H9 (cell line): ENCODE data around the gene PDLIM7. TPM values are rescaled to one million over a fixed set of nuclear protein-coding genes. Genes with fewer than 3 reads are reported as not detected.

Source experiments
- DNase-seq: peaks from one replicate; pipeline ENCODE4 v3.0.0-alpha.2; 2017
- H2AFZ ChIP-seq: one replicate; pipeline ENCODE4 v1.6.1; 2013; ENCODE audit warnings: mild to moderate bottlenecking, low read length, control low read depth, moderate library complexity
- H2AK5ac ChIP-seq: 2 replicates; pipeline ENCODE4 v1.6.1; 2013; ENCODE audit warnings: low read length, control low read depth, mixed read lengths; ENCODE audit not compliant: insufficient read length
- H2BK120ac ChIP-seq: one replicate; pipeline ENCODE4 v1.6.1; 2013; ENCODE audit warnings: low read depth, mild to moderate bottlenecking, low read length, control low read depth, inconsistent platforms; ENCODE audit not compliant: poor library complexity, severe bottlenecking
- H2BK12ac ChIP-seq: 2 replicates; pipeline ENCODE4 v1.6.1; 2013; ENCODE audit warnings: low read length, control low read depth, mixed read lengths, low read depth; ENCODE audit not compliant: insufficient read length
- H2BK15ac ChIP-seq: 2 replicates; pipeline ENCODE4 v1.6.1; 2013; ENCODE audit warnings: low read depth, low read length, control low read depth
- H2BK20ac ChIP-seq: one replicate; pipeline ENCODE4 v1.6.1; 2013; ENCODE audit warnings: low read depth, mild to moderate bottlenecking, low read length, control low read depth, inconsistent platforms; ENCODE audit not compliant: poor library complexity, severe bottlenecking
- H2BK5ac ChIP-seq: 2 replicates; pipeline ENCODE4 v1.6.1; 2013; ENCODE audit warnings: low read length, control low read depth, mixed read lengths; ENCODE audit not compliant: insufficient read length
- H3K14ac ChIP-seq: 2 replicates; pipeline ENCODE4 v1.6.1; 2013; ENCODE audit warnings: low read length, control low read depth; ENCODE audit not compliant: insufficient read depth
- H3K18ac ChIP-seq: 2 replicates; pipeline ENCODE4 v1.6.1; 2013; ENCODE audit warnings: low read depth, mild to moderate bottlenecking, mixed read lengths, low read length, control low read depth; ENCODE audit not compliant: insufficient read length
- H3K23ac ChIP-seq: 2 replicates; pipeline ENCODE4 v1.6.1; 2013; ENCODE audit warnings: low read length, control low read depth, mixed read lengths, low read depth; ENCODE audit not compliant: insufficient read length
- H3K23me2 ChIP-seq: 2 replicates; pipeline ENCODE4 v1.6.1; 2013; ENCODE audit warnings: low read depth, mild to moderate bottlenecking, mixed read lengths, low read length, control low read depth; ENCODE audit not compliant: insufficient read length, poor library complexity, severe bottlenecking
- H3K27ac ChIP-seq: 2 replicates; pipeline ENCODE4 v1.5.1; 2013; ENCODE audit warnings: low read length, control low read depth, mixed read lengths, low read depth; ENCODE audit not compliant: insufficient read length
- H3K27me3 ChIP-seq: 2 replicates; pipeline ENCODE4 v1.6.1; 2013; ENCODE audit warnings: low read length, control low read depth, inconsistent platforms; ENCODE audit not compliant: insufficient read depth
- H3K4ac ChIP-seq: 2 replicates; pipeline ENCODE4 v1.6.1; 2013; ENCODE audit warnings: low read depth, mild to moderate bottlenecking, control low read depth, inconsistent platforms, low read length, moderate library complexity
- H3K4me1 ChIP-seq: 2 replicates; pipeline ENCODE4 v1.6.1; 2013; ENCODE audit warnings: low read length, control low read depth, inconsistent platforms; ENCODE audit not compliant: insufficient read depth
- H3K4me2 ChIP-seq: 2 replicates; pipeline ENCODE4 v1.6.1; 2013; ENCODE audit warnings: low read length, control low read depth, mixed read lengths; ENCODE audit not compliant: insufficient read length, insufficient read depth
- H3K56ac ChIP-seq: 2 replicates; pipeline ENCODE4 v1.6.1; 2013; ENCODE audit warnings: low read depth, mild to moderate bottlenecking, mixed read lengths, low read length, control low read depth; ENCODE audit not compliant: insufficient read length
- H3K79me1 ChIP-seq: 2 replicates; pipeline ENCODE4 v1.6.1; 2013; ENCODE audit warnings: low read depth, mild to moderate bottlenecking, moderate library complexity, low read length, control low read depth, inconsistent platforms; ENCODE audit not compliant: insufficient read depth, poor library complexity, severe bottlenecking
- H3K79me2 ChIP-seq: 2 replicates; pipeline ENCODE4 v1.6.1; 2013; ENCODE audit warnings: low read length, control low read depth, inconsistent platforms; ENCODE audit not compliant: insufficient read depth
- H3K9ac ChIP-seq: 2 replicates; pipeline ENCODE4 v1.6.1; 2013; ENCODE audit warnings: low read length, control low read depth, mixed read lengths; ENCODE audit not compliant: insufficient read length; ENCODE audit errors: extremely low read depth
- H3K9me3 ChIP-seq: one replicate; pipeline ENCODE4 v1.6.1; 2013; ENCODE audit warnings: low read depth, low read length, inconsistent platforms; ENCODE audit not compliant: control insufficient read depth
- H3T11ph ChIP-seq: one replicate; pipeline ENCODE4 v1.6.1; 2013; ENCODE audit warnings: mild to moderate bottlenecking, low read length, control low read depth, inconsistent platforms
- H4K20me1 ChIP-seq: one replicate; pipeline ENCODE4 v1.6.1; 2013; ENCODE audit not compliant: control insufficient read depth, insufficient read length, insufficient read depth
- H4K5ac ChIP-seq: 2 replicates; pipeline ENCODE4 v1.6.1; 2013; ENCODE audit warnings: low read depth, mild to moderate bottlenecking, mixed read lengths, low read length, control low read depth; ENCODE audit not compliant: insufficient read length
- H4K8ac ChIP-seq: replicated peaks from 2 replicates; pipeline ENCODE4 v1.6.1; 2013; ENCODE audit warnings: low read length, control low read depth, mixed read lengths, low read depth; ENCODE audit not compliant: insufficient read length
- H4K91ac ChIP-seq: 2 replicates; pipeline ENCODE4 v1.6.1; 2013; ENCODE audit warnings: low read depth, mild to moderate bottlenecking, moderate library complexity, mixed read lengths, low read length, control low read depth; ENCODE audit not compliant: insufficient read length
- H3K27ac Mint-ChIP-seq, 3 experiments: 2 replicates in 2 of 3; 3 replicates in 1 of 3; pipeline ENCODE4 v1.8.0; 2020 to 2021; ENCODE audit warnings: mixed read lengths in 3 of 3, mild to moderate bottlenecking in 1 of 3, moderate library complexity in 1 of 3
- H3K27me3 Mint-ChIP-seq: 2 replicates; pipeline ENCODE4 v1.8.0; 2021; ENCODE audit warnings: low read depth, mild to moderate bottlenecking, moderate library complexity, mixed read lengths
- H3K36me3 Mint-ChIP-seq, 3 experiments: 2 replicates in 2 of 3; 3 replicates in 1 of 3; pipeline ENCODE4 v1.8.0; 2020 to 2021; ENCODE audit warnings: low read depth in 3 of 3, mixed read lengths in 3 of 3; ENCODE audit not compliant: insufficient read depth in 1 of 3
- H3K4me1 Mint-ChIP-seq, 2 experiments: 2 replicates each; pipeline ENCODE4 v1.8.0; 2020; ENCODE audit warnings: mixed read lengths in 2 of 2
- H3K4me3 Mint-ChIP-seq, 2 experiments: 2 replicates in 1 of 2; 3 replicates in 1 of 2; pipeline ENCODE4 v1.8.0; 2020 to 2021; ENCODE audit warnings: mild to moderate bottlenecking in 2 of 2, mixed read lengths in 2 of 2, moderate library complexity in 1 of 2
- H3K9me3 Mint-ChIP-seq, 2 experiments: 2 replicates in 1 of 2; 3 replicates in 1 of 2; pipeline ENCODE4 v1.8.0; 2020; ENCODE audit warnings: mild to moderate bottlenecking in 2 of 2, mixed read lengths in 2 of 2, moderate library complexity in 1 of 2
- WGBS: extraction: QIAGEN DNeasy Blood & Tissue Kit; methylation state at CpG from one replicate; pipeline ENCODE4 v1.1.7; 2013; ENCODE audit warnings: missing lambda C conversion rate, low lambda C conversion rate, mixed read lengths; ENCODE audit not compliant: insufficient read length; ENCODE audit errors: extremely low coverage; 5-methylcytosine and 5-hydroxymethylcytosine counted together
- total RNA-seq: library from RNA; stranded (reverse); gene quantifications from 2 replicates; pipeline ENCODE4 v1.2.1, GENCODE V29; 2021
- TF ChIP-seq, protein P1 (sequence below): fragments of 200-600 bp; sonication (generic); conservative IDR thresholded peaks from 3 replicates; pipeline ENCODE4 v1.8.0; 2021; ENCODE audit warnings: antibody characterized with exemption, mild to moderate bottlenecking

Gene PDLIM7
- total RNA-seq, 1 experiment from 2014 or later, result 137 TPM

DNA sequence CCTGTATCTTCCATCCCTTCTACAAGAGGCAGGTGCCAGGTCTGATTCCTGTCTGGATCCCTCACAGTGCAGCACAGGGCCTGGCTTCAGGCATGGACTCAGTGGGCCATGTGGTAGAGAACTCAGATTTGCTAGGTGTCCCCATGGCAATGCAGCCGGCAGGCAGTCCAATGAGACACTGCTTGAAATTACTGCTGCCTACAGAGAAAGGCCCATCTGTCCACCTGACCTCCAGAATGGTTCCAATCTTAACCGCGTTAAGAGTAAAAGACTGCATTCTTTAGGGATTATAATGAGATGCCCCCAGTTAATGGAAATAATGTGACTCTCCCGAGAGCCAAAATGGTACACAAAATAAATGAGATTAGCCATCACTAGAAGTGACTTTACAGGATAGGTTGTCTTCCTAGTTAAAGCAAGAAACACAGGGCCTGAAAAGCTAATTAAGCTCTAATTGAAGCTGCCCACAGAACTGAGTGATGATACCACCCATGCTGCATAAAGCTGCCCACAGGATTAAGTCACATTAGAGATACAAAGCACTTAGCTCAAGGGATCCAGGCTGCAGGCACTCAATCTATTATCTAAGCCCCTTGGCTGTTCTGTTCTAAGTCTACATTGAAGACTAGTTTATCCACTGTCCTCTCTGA lies 45.5 kb upstream of the PDLIM7 start:
- H2AFZ ChIP-seq, result no peak overlapping the region
- no peaks in the 10 kb centered on the region for H3K9me3 ChIP-seq
- no CpG with 5 or more reads among the region's 4 CpGs for WGBS
- H3K4me1 ChIP-seq, result no peaks in the 10 kb centered on the region
- peak overlapping the region in 1 of 3 experiments; percentile 59; a peak in 1 of 7 replicates for H3K27ac Mint-ChIP-seq
- no peaks in the 10 kb centered on the region for H4K20me1 ChIP-seq
- H4K8ac ChIP-seq, result no peak overlapping the region
- H2BK15ac ChIP-seq, result no peak overlapping the region
- TF ChIP-seq, protein P1, sequence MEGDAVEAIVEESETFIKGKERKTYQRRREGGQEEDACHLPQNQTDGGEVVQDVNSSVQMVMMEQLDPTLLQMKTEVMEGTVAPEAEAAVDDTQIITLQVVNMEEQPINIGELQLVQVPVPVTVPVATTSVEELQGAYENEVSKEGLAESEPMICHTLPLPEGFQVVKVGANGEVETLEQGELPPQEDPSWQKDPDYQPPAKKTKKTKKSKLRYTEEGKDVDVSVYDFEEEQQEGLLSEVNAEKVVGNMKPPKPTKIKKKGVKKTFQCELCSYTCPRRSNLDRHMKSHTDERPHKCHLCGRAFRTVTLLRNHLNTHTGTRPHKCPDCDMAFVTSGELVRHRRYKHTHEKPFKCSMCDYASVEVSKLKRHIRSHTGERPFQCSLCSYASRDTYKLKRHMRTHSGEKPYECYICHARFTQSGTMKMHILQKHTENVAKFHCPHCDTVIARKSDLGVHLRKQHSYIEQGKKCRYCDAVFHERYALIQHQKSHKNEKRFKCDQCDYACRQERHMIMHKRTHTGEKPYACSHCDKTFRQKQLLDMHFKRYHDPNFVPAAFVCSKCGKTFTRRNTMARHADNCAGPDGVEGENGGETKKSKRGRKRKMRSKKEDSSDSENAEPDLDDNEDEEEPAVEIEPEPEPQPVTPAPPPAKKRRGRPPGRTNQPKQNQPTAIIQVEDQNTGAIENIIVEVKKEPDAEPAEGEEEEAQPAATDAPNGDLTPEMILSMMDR, result no peak
- H3K23ac ChIP-seq, result no peak overlapping the region
- H2AK5ac ChIP-seq, result no peak overlapping the region
- no peak overlapping the region for H4K91ac ChIP-seq
- no peak overlapping the region for H3K9ac ChIP-seq
- H2BK20ac ChIP-seq, result no peak overlapping the region
- H3K23me2 ChIP-seq, result no peaks in the 10 kb centered on the region
- peaks cover 3 to 4% of the 10 kb centered on the region in 2 experiments; a peak in 3 of 4 replicates for H3K4me1 Mint-ChIP-seq
- H3K4me2 ChIP-seq, result no peak overlapping the region
- peaks cover 6% of the 10 kb centered on the region for H3K79me1 ChIP-seq
- H2BK120ac ChIP-seq, result no peak overlapping the region
- H3K27me3 Mint-ChIP-seq, result no peaks in the 10 kb centered on the region
- H3K27me3 ChIP-seq, result no peaks in the 10 kb centered on the region
- H3K4ac ChIP-seq, result no peak overlapping the region
- H3K56ac ChIP-seq, result no peak overlapping the region
- no peak overlapping the region for H3K27ac ChIP-seq
- peaks cover 15 to 33% (median 32%) of the 10 kb centered on the region in 3 experiments; a peak in 6 of 7 replicates for H3K36me3 Mint-ChIP-seq
- DNase-seq, result no peak
- no peak overlapping the region for H2BK12ac ChIP-seq
- no peaks in the 10 kb centered on the region for H3K9me3 Mint-ChIP-seq
- H2BK5ac ChIP-seq, result no peak overlapping the region
- H3K79me2 ChIP-seq, result peaks cover 4% of the 10 kb centered on the region; the same call in 1 of the 2 replicates
- H4K5ac ChIP-seq, result no peak overlapping the region
- H3K4me3 Mint-ChIP-seq, result no peak overlapping the region
- no peak overlapping the region for H3K18ac ChIP-seq
- no peak overlapping the region for H3T11ph ChIP-seq
- H3K14ac ChIP-seq, result no peak overlapping the region
